PC-9 (cell line): Measurements from ENCODE around the gene HTR4. TPM values are rescaled to one million over a fixed set of nuclear protein-coding genes. Genes with fewer than 3 reads are reported as not detected.

Experiments
- BruUV-seq: library from RNA; stranded (reverse); fragments of 400-500 nt; replicated peaks from 2 replicates; lab custom pipeline; 2021; lab: Mats Ljungman, UMichigan
- CTCF ChIA-PET: fragments of 300-600 bp; sonication (Branson Sonifier 250); formaldehyde crosslinking; loops from one replicate; lab custom pipeline; 2022; ENCODE audit warnings: antibody characterized with exemption; lab: Charles Lee
- POLR2A ChIA-PET: fragments of 300-600 bp; sonication (Branson Sonifier 250); formaldehyde crosslinking; loops from one replicate; lab custom pipeline; 2022; ENCODE audit warnings: antibody characterized with exemption; ENCODE audit not compliant: unreplicated experiment; lab: Charles Lee
- DNase-seq, 2 experiments: peaks; one replicate each; pipeline versions ENCODE4 v3.0.0 to v3.0.0-alpha.2; 2015 to 2022; ENCODE audit warnings: mixed read lengths in 1 of 2
- H2AFZ ChIP-seq: fragments of 200-600 bp; sonication (generic); 2 replicates; pipeline ENCODE4 v1.8.1; 2017; ENCODE audit warnings: antibody characterized with exemption
- H3F3A ChIP-seq: fragments of 200-600 bp; sonication (generic); 2 replicates; pipeline ENCODE4 v1.8.1; 2017; ENCODE audit warnings: antibody characterized with exemption, mild to moderate bottlenecking, low read depth; ENCODE audit not compliant: insufficient read depth
- H3K27ac ChIP-seq: fragments of 200-600 bp; sonication (generic); 2 replicates; pipeline ENCODE4 v1.6.1; 2016; ENCODE audit warnings: mixed run types
- H3K27me3 ChIP-seq: fragments of 200-600 bp; sonication (generic); 2 replicates; pipeline ENCODE4 v1.6.1; 2016; ENCODE audit warnings: low read depth, mixed run types; ENCODE audit not compliant: insufficient read depth
- H3K36me3 ChIP-seq: fragments of 200-600 bp; sonication (generic); 2 replicates; pipeline ENCODE4 v1.6.1; 2016; ENCODE audit warnings: low read depth, mixed run types
- H3K4me1 ChIP-seq: fragments of 200-600 bp; sonication (generic); replicated peaks from 2 replicates; pipeline ENCODE4 v1.6.1; 2016; ENCODE audit warnings: mixed run types; ENCODE audit not compliant: insufficient read depth
- H3K4me2 ChIP-seq: fragments of 200-600 bp; sonication (generic); 2 replicates; pipeline ENCODE4 v1.6.1; 2017; ENCODE audit warnings: mixed run types
- H3K4me3 ChIP-seq: fragments of 200-600 bp; sonication (generic); 2 replicates; pipeline ENCODE4 v1.6.1; 2016; ENCODE audit warnings: mixed run types
- H3K79me2 ChIP-seq: fragments of 200-600 bp; sonication (generic); 2 replicates; pipeline ENCODE4 v1.6.1; 2017; ENCODE audit warnings: low read depth, mixed run types
- H3K9me2 ChIP-seq: fragments of 200-600 bp; sonication (generic); 2 replicates; pipeline ENCODE4 v1.8.1; 2017; ENCODE audit warnings: mild to moderate bottlenecking; ENCODE audit not compliant: insufficient read depth
- H3K9me3 ChIP-seq: fragments of 200-600 bp; sonication (generic); 2 replicates; pipeline ENCODE4 v1.8.1; 2016; ENCODE audit warnings: low read depth; ENCODE audit not compliant: insufficient read depth
- H4K20me1 ChIP-seq: fragments of 200-600 bp; sonication (generic); 2 replicates; pipeline ENCODE4 v1.8.1; 2017; ENCODE audit not compliant: insufficient read depth
- CTCF ChIP-seq: fragments of 200-600 bp; sonication (generic); conservative IDR thresholded peaks from 2 replicates; pipeline ENCODE4 v1.6.1; 2017; ENCODE audit warnings: mixed run types, antibody characterized with exemption, mild to moderate bottlenecking, moderate library complexity
- EZH2 ChIP-seq: fragments of 200-600 bp; sonication (generic); IDR thresholded peaks from 2 replicates; pipeline ENCODE4 v1.8.0; 2017; ENCODE audit warnings: antibody characterized with exemption, low read depth
- intact Hi-C: fragments of 100-400 bp; cut with micrococcal nuclease; formaldehyde crosslinking; loops from one replicate; pipeline ENCODE4 v1.10.0; 2022; ENCODE audit not compliant: unreplicated experiment
- total RNA-seq: library from RNA; stranded (reverse); gene quantifications from 2 replicates; pipeline ENCODE4 v1.2.3, GENCODE V29; 2021

The HTR4 gene
- total RNA-seq, 1 experiment from 2014 or later = not detected

DNA sequence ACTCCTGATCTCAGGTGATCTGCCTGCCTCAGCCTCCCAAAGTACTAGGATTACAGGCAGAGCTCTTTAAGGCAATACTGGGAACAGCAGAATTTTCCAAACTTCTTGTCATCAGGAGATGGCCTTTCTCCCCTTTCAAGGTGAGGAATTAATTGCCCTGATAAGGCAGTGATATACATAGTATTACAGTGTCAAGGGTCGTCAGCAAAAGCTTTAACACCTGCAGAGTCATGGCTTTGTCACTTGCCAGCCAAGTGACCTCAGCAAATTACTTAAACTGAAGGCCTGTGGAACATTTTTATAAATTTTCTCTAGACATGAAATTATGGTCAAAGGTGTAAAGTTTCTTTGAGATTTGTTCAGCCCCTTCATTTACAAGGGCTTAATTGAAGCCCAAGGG is 211.1 kb downstream of the HTR4 start:
- no peaks in the 10 kb centered on the region for H3K9me3 ChIP-seq
- no TSS peak for BruUV-seq
- no peaks in the 10 kb centered on the region; the same call in 1 of the 2 replicates for H3F3A ChIP-seq
- ChIA-PET POLR2A (interaction anchor here (0.6 kb wide), 1 partner anchor 45 kb away, joined by 5 read pairs; no protein-coding TSS in a partner anchor), CTCF (interaction anchor here (0.7 to 5.4 kb wide), 3 partner anchors 284 to 383 kb away, joined by 3 to 50 read pairs (median 7); partner anchors contain the start of gene ADRB2)
- no peaks in the 10 kb centered on the region for H3K27me3 ChIP-seq
- H3K4me2 ChIP-seq = no peak overlapping the region
- H4K20me1 ChIP-seq = no peaks in the 10 kb centered on the region
- no peak overlapping the region for H3K4me3 ChIP-seq
- peaks cover 13% of the 10 kb centered on the region for H3K36me3 ChIP-seq
- no peak for DNase-seq
- TF ChIP-seq EZH2 = no peak
- no peak for TF ChIP-seq CTCF
- no peaks in the 10 kb centered on the region for H3K9me2 ChIP-seq
- no peaks in the 10 kb centered on the region for H3K79me2 ChIP-seq
- intact Hi-C loops = loop anchor here (5.0 kb wide), 2 partner anchors 184 to 824 kb away; no protein-coding TSS in a partner anchor
- no peak overlapping the region for H2AFZ ChIP-seq
- H3K4me1 ChIP-seq = no peaks in the 10 kb centered on the region
- peak overlapping the region; percentile 9; the same call in 1 of the 2 replicates for H3K27ac ChIP-seq

DNA sequence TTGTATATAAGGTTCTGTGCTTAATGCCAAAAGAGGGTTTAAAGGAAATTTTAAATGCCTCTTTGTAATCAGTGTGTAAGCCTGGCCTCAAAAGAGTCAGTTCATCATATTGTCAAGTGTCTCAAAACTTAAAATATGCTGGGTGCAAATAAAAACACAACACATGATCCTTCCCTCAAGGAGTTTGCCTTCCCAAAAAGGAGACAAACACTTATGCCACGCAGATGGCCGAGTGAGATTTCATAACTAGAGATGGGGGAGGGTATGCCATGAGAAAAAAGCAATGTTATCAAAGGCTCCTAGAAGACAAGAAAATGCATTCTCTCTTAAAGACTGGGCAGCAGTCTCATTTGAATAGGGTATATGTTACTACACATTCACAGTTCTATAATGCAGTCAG is 215.4 kb downstream of the HTR4 start:
- intact Hi-C loops = no loop called here
- H3K4me3 ChIP-seq = no peak overlapping the region
- peaks cover 21% of the 10 kb centered on the region for H3K36me3 ChIP-seq
- no peaks in the 10 kb centered on the region for H3K4me1 ChIP-seq
- no TSS peak for BruUV-seq
- ChIA-PET CTCF (no interaction called here), POLR2A (no interaction called here)
- TF ChIP-seq EZH2 (no peak), CTCF (no peak)
- H3K4me2 ChIP-seq = no peak overlapping the region
- no peak overlapping the region for H2AFZ ChIP-seq
- H4K20me1 ChIP-seq = no peaks in the 10 kb centered on the region
- H3K27ac ChIP-seq = no peak overlapping the region
- DNase-seq = no peak
- no peaks in the 10 kb centered on the region for H3K9me3 ChIP-seq
- H3F3A ChIP-seq = no peaks in the 10 kb centered on the region; the same call in 1 of the 2 replicates
- no peaks in the 10 kb centered on the region for H3K27me3 ChIP-seq
- no peaks in the 10 kb centered on the region for H3K79me2 ChIP-seq
- H3K9me2 ChIP-seq = no peaks in the 10 kb centered on the region

DNA sequence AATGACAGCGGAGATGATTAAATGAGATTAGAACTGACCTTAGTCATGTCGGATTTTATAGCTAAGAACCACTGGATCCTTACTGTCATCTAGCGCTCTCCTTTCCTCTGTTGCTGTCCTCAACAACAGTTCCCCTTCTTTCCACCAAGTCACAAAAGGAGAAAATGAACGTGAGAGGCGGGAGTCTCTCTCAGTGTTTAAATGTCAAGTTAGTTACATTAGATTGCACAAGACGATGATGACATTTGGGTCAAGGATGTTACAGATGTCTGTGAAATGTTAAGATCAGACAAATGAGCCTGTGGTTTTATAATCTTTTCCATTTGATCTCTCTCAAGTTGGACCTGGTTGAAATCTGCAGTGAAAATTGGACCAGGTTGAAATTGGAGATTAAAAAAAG is 217.1 kb downstream of the HTR4 start:
- H3K79me2 ChIP-seq = no peaks in the 10 kb centered on the region
- no peak overlapping the region for H2AFZ ChIP-seq
- no peak overlapping the region for H3K4me3 ChIP-seq
- no peak overlapping the region for H3K4me2 ChIP-seq
- no peak for DNase-seq
- no peaks in the 10 kb centered on the region for H3K9me2 ChIP-seq
- no TSS peak for BruUV-seq
- H4K20me1 ChIP-seq = no peaks in the 10 kb centered on the region
- no peaks in the 10 kb centered on the region for H3K4me1 ChIP-seq
- ChIA-PET POLR2A (no interaction called here), CTCF (interaction anchor here (1.1 kb wide), 1 partner anchor 294 kb away, joined by 3 read pairs; no protein-coding TSS in a partner anchor)
- H3K36me3 ChIP-seq = peaks cover 18% of the 10 kb centered on the region
- intact Hi-C loops = no loop called here
- H3K27me3 ChIP-seq = no peaks in the 10 kb centered on the region
- no peak for TF ChIP-seq CTCF
- no peak for TF ChIP-seq EZH2
- H3K9me3 ChIP-seq = no peaks in the 10 kb centered on the region
- no peaks in the 10 kb centered on the region for H3F3A ChIP-seq
- no peak overlapping the region for H3K27ac ChIP-seq
